Stimulated activated CD8-positive, alpha-beta memory T cell treated with anti-CD3 and anti-CD28 coated beads, Interleukin-4, amount 100 ng/mL, for 24 hours (primary cell): ENCODE data around the gene CPSF3.
"Not testable (repeated sequence)": the region's sequence is repeated elsewhere in the genome, so short reads cannot be mapped to it uniquely, and the experiment has no call there.

Experiments
- DNase-seq: peaks from one replicate; pipeline ENCODE4 v3.0.0-alpha.2; 2020; ENCODE audit warnings: low read depth

Gene CPSF3

DNA sequence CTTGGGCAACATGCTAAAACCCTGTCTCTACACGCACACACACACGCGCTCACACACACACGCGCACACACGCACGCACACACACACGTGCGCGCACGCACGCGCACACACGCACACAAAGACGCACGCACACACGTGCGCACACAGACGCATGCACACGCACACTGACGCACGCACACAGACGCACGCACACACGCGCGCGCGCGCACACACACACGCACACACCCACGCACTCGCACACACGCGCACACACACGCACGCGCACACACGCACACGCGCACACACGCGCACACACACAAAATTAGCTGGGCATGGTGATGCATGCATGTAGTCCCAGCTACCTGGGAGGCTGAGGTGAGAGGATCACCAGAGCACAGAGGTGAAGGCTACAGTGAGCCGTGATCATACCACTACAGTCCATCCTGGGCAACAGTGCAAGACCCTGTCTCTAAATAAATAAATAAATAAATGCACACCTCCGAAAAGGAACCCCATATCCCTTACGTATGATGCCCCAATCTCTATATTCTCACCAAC is 42.8 kb downstream of the CPSF3 start:
- DNase-seq = no peak

DNA sequence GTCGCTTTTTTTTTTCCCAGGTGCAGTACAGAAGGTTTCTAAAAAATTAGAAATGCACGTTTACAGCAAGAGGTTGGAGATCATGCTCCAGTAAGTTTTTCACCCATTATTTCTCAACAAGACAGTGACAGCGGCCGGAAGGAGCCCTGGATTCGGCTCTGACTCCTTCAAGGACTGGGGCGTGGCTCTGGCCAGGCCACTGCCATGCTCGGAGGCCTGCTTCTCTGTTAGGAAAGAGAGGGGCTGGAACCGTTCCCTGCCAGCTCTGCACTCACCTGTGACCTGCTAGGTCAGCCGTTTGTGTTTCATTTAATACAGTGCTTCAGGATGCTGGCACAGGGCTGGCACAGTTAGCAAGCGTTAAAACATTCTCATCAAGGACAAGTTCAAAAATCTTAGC is 44.2 kb downstream of the CPSF3 start:
- DNase-seq = no peak

- no peak for DNase-seq
Measured at GRCh38 chr2:9471206-9471605, 47.8 kb downstream of the CPSF3 start.

GRCh38 chr2:9472511-9472910 is 49.1 kb downstream of the CPSF3 start:
- DNase-seq = no peak

DNA sequence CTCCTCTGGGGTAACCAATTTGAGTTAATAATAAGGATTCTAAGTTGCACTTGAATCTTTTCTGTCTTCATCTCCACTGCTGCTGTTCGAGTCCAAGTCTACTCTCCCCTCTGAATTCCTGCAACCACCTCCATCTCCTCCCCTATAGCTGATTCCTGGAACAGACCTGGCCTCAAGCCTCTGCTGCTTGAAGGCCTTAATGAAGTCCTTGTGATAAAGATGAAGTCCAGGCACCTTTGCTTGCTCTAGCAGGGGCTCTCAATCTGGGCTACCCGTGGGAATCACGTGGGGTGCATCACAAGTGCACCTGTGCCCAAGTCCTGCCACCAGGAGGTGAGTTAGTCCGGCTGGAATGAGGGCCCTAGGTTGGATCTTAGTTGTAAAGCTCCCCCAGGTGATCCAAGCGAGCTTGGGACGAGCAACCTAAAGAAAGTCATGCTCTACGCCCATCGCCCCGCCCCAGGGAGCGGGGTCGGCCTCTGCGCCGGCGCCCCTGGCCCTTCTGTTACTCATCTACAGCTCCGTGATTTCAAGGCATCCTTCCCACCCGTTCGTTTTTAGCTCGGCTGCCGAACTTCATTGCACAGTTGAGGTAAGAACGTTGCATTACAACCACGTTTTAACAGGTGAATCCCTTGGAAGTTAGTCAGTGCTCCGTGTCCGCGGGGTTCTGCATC is 50.0 kb downstream of the CPSF3 start:
- no peak for DNase-seq

DNA sequence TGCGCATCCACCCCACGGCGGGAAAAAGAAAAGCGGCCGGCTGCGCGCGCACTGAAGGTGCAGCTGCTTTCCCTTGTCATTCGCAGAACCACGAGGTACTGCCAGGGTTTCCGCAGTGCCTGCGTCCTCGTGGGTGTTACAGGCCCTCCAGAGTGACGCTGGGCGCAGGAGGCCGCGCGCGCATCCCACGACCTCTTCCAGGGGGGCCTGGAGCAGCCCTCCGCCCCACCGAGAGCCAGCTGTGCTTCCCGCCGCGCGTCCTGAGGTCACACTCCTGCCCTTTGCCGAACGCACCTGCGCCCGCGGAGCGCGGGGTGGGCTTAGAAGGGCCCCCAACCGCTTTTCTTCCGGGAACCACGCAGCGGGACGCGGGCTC is 50.5 kb downstream of the CPSF3 start:
- peak; percentile 46 for DNase-seq

DNA sequence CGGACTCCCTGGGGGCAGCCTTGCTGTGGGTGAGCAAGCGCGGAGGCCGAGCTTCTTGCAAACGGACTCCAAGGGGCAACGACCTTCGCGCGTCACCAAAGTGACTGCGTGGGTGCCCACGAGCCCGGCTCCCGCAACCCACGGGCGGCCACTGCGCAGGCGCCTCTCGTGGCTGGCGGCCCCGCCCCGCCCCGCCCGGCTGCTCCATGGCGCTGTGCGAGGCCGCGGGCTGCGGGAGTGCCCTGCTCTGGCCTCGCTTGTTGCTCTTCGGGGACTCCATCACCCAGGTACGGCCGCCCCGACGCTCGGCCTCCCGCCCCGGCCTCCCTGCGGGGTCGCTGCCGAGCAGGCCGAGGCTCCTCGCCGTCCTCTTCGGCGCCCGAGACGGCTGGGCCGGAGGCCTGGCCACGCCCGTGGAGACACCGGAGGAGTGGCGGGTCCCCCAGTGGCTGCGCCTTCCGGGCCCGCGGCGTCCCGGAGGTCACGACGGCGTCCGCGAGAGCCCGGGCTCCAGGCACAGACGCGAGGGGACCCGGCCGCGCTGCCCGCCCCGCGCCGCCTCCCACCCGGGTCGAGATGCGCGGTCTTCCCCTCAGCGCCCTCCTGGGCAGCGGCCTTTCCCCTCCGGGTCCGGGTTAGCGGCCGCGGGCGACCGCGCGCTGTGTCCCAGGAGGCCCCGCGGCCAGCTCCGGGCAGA is 51.1 kb downstream of the CPSF3 start, which contains the start of gene IAH1:
IAH1 (plus strand) TSS at position 191 of the 697 bp plus-strand sequence; CDS start at position 207, 16 bp downstream.
- DNase-seq = peak; percentile 68

GRCh38 chr2:9477914-9478313 is 54.5 kb downstream of the CPSF3 start:
- no peak for DNase-seq

GRCh38 chr2:9478526-9478925 is 55.1 kb downstream of the CPSF3 start:
- DNase-seq = no peak

DNA sequence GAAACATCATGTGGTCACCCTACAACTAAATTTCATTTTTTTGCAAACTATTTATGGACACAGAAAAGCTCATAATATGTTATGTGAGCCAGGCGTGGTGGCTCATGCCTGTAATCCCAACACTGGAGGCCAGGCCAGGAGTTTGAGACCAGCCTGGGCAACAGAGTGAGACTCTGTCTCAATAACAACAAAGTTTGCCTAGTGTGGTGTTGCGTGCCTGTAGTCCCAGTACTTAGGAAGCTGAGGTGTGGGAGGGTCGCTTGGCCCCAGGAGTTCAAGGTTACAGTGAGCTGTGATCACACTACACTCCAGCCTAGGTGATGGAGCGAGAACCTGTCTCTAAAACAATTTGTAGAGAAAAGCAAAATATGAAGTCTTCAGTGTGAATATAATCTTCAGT is 56.7 kb downstream of the CPSF3 start:
- no peak for DNase-seq

- DNase-seq = no peak
Measured at GRCh38 chr2:9483107-9483506, 59.7 kb downstream of the CPSF3 start.

DNA sequence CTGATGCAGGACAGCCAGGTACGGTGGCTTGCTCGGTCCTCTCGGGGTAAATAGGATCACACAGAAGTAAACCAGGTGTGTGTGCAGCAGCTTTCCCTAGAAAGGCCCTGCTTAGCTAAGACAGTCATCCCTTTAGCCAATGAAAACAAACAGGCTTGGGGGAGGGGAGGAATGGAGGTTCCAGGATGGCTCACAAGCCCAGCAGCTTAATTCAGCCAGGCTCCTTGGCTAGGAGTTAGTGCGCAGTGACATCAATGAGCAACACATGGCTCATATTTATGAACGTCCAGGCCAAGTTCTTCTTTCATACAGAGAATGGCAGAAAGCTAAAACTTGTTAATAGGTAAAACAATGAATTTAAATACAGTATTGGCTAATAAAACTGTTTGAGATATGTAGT is 61.1 kb downstream of the CPSF3 start:
- DNase-seq = no peak

- DNase-seq = no peak
Measured at GRCh38 chr2:9488583-9489547, 65.4 kb downstream of the CPSF3 start.

GRCh38 chr2:9490789-9491188 is 67.3 kb downstream of the CPSF3 start:
- no peak for DNase-seq

GRCh38 chr2:9492927-9493326 is 69.5 kb downstream of the CPSF3 start:
- DNase-seq = no peak

- no peak for DNase-seq
Measured at GRCh38 chr2:9493478-9493877, 70.0 kb downstream of the CPSF3 start.

DNA sequence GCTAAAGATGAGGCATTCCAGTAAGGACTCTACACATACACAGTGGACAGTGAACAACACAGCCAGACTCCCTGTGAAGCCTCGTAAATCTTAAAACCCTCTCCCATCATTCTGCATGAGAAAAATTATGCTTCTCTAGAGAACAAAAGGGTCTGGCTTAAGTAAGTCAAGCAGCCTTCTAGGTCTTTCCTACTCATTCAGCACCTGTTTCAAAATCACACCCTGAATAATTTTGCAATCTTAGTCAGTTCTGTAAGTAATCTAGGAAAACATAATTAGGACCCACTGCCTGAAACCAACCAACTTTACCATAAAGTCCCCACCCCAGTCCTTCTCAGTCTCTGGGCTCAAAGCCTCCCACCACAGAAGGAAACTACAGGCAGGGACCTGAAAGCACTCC is 70.6 kb downstream of the CPSF3 start:
- no peak for DNase-seq

DNA sequence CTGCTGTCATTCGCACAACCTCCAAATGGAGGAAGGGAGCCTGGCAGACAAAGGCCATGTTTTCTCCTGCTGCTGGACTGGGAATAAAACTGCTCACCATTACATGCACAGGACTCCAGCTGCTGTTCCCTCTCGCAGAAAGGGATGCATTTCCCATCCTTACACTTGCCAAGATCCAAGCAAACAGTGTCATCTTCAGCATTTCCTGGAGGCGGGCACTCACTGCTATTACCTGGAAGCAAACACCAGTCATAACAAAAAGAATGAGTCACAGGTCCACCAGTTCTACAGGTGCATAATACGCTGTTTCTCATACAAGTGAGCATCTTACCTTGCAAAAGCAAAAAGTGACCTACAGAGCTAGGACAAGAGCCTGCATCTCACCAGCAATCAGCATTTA is 73.6 kb downstream of the CPSF3 start:
- no peak for DNase-seq

- no peak for DNase-seq
Measured at GRCh38 chr2:9498210-9498609, 74.8 kb downstream of the CPSF3 start.

DNA sequence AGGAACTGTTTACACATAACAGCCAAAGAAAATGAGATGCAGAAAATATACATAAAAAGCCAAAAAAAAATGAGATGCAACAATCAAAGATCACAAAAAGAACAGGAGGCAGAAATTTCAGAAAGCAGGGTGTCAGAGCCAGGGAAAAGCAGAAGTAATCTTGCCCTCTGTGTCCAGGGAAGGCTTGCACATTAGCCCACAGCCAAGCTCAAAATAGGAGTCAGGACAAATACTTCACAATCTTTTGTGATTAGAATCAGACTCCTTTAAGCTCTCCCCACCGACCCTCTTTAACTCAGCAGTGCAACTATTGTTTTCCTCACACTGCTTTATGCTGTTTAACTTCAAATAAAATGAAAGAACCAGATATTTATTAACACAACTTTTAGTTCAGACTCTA is 85.5 kb downstream of the CPSF3 start:
- DNase-seq = no peak

GRCh38 chr2:9513946-9514345 is 90.5 kb downstream of the CPSF3 start:
- not testable (repeated sequence) for DNase-seq

- DNase-seq = no peak
Measured at GRCh38 chr2:9517118-9517782, 93.8 kb downstream of the CPSF3 start.
